PC-3 (cell line): ENCODE data around the gene ITGA3. TPM values are rescaled to one million over a fixed set of nuclear protein-coding genes. Genes with fewer than 3 reads are reported as not detected.
A peak's percentile ranks its signal among the peaks of the same experiment; 100 is the strongest.

Experiments used
- ATAC-seq: fragments of 200-7000 bp; cut with Tn5 transposase; 2 replicates; pipeline ENCODE4 v1.9.1; 2020; ENCODE audit warnings: mild to moderate bottlenecking, moderate library complexity
- BruUV-seq: library from RNA; stranded (reverse); fragments of 400-500 nt; replicated peaks from 2 replicates; lab custom pipeline; 2021; lab: Mats Ljungman, UMichigan
- CTCF ChIA-PET: fragments of 300-600 bp; sonication (Branson Sonifier 250); formaldehyde crosslinking; loops from one replicate; lab custom pipeline; 2022; ENCODE audit warnings: antibody characterized with exemption; lab: Charles Lee
- POLR2A ChIA-PET: fragments of 300-600 bp; sonication (Branson Sonifier 250); formaldehyde crosslinking; loops from one replicate; lab custom pipeline; 2022; ENCODE audit warnings: antibody characterized with exemption; ENCODE audit not compliant: unreplicated experiment; lab: Charles Lee
- DNase-seq: peaks from one replicate; pipeline ENCODE4 v3.0.0-alpha.2; 2015
- H2AFZ ChIP-seq: fragments of 300-600 bp; sonication (generic); 2 replicates; pipeline ENCODE4 v1.6.0; 2016; ENCODE audit warnings: antibody characterized with exemption, low read length
- H3F3A ChIP-seq: fragments of 300-600 bp; sonication (generic); one replicate; pipeline ENCODE4 v1.6.0; 2017; ENCODE audit warnings: antibody characterized with exemption, low read length, control low read depth, mild to moderate bottlenecking; ENCODE audit not compliant: unreplicated experiment
- H3K27ac ChIP-seq: fragments of 300-600 bp; sonication (generic); 2 replicates; pipeline ENCODE4 v1.5.1; 2016; ENCODE audit warnings: mild to moderate bottlenecking, low read length
- H3K27me3 ChIP-seq: fragments of 300-600 bp; sonication (generic); 2 replicates; pipeline ENCODE4 v1.6.1; 2016; ENCODE audit warnings: low read length, mixed read lengths
- H3K36me3 ChIP-seq: fragments of 300-600 bp; sonication (generic); 2 replicates; pipeline ENCODE4 v1.6.1; 2016; ENCODE audit warnings: low read depth, mixed run types, low read length, mixed read lengths
- H3K4me1 ChIP-seq: fragments of 300-600 bp; sonication (generic); 2 replicates; pipeline ENCODE4 v1.5.1; 2016; ENCODE audit warnings: low read length; ENCODE audit not compliant: insufficient read depth
- H3K4me2 ChIP-seq: fragments of 300-600 bp; sonication (generic); 2 replicates; pipeline ENCODE4 v1.6.0; 2016; ENCODE audit warnings: low read length
- H3K4me3 ChIP-seq: fragments of 300-600 bp; sonication (generic); 2 replicates; pipeline ENCODE4 v1.5.1; 2016; ENCODE audit warnings: mild to moderate bottlenecking, low read length, mixed read lengths
- H3K79me2 ChIP-seq: fragments of 300-600 bp; sonication (generic); 2 replicates; pipeline ENCODE4 v1.6.1; 2017; ENCODE audit warnings: low read length, mixed read lengths
- H3K9ac ChIP-seq: fragments of 300-600 bp; sonication (generic); 2 replicates; pipeline ENCODE4 v1.6.0; 2016; ENCODE audit warnings: mild to moderate bottlenecking, low read length
- H3K9me2 ChIP-seq: fragments of 300-600 bp; sonication (generic); replicated peaks from 2 replicates; pipeline ENCODE4 v1.6.1; 2016; ENCODE audit warnings: mixed run types, low read length, mixed read lengths
- H3K9me3 ChIP-seq: fragments of 300-600 bp; sonication (generic); 2 replicates; pipeline ENCODE4 v1.6.1; 2016; ENCODE audit warnings: low read length, mixed read lengths
- H4K20me1 ChIP-seq: fragments of 300-600 bp; sonication (generic); 2 replicates; pipeline ENCODE4 v1.6.1; 2016; ENCODE audit warnings: low read length, mixed read lengths
- CTCF ChIP-seq: fragments of 300-600 bp; sonication (generic); conservative IDR thresholded peaks from 2 replicates; pipeline ENCODE4 v1.5.1; 2017; ENCODE audit warnings: antibody characterized with exemption, low read depth, mild to moderate bottlenecking, low read length
- EZH2 ChIP-seq: fragments of 300-600 bp; sonication (generic); IDR thresholded peaks from one replicate; pipeline ENCODE4 v1.6.1; 2017; ENCODE audit warnings: antibody characterized with exemption, mild to moderate bottlenecking, low read length; ENCODE audit not compliant: unreplicated experiment
- EZH2phosphoT487 ChIP-seq: fragments of 300-600 bp; sonication (generic); IDR thresholded peaks from 2 replicates; pipeline ENCODE4 v1.6.1; 2018; ENCODE audit warnings: mild to moderate bottlenecking, antibody characterized with exemption, low read length, borderline replicate concordance
- intact Hi-C: fragments of 100-400 bp; cut with micrococcal nuclease; formaldehyde crosslinking; loops from 2 replicates; pipeline ENCODE4 v1.9.0; 2023
- total RNA-seq: library from RNA; depleted of rRNA; stranded (reverse); fragments of >200 nt; gene quantifications from 2 replicates; pipeline ENCODE4 v1.2.3, GENCODE V29; 2014

ITGA3 gene
- total RNA-seq, 1 experiment from 2014 or later, result 598 TPM

DNA sequence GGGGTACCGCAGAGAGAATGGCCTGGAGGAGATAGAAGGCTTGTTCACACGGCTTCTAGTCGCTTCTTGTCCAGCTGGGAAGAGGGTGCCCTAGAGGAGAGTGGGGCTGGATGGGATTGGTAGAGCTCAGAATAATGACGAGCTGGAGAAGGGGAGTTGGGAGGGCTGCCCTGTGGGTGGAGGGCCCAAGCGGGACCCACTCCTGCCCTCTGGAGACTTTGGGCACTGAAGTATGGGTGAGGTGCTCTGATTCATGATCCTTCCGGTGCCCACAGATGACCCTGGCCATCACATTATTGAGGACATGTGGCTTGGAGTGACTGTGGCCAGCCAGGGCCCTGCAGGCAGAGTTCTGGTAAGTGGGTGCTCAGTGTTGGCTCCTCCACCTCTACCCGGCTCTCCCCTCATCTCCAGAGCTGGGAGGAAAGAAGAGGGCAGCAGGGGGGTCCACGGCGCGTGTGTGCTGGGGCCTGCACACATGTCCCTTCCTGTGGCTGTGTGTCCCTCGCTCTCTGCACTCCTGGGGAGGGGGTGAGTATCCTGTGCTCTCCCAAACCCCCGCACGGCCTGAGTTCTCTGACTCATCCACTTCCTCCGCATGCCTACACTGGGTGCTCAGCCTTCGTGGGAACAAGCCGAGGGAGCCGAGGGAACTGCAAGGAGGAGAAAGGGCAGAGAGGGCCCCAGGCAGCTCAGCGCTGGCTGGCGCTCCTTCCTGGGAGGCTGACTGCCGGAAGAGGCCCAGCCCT is 8.5 kb downstream of the ITGA3 start:
- H3F3A ChIP-seq, result peaks cover 32% of the 10 kb centered on the region
- no TSS peak for BruUV-seq
- H3K27me3 ChIP-seq, result no peaks in the 10 kb centered on the region
- DNase-seq (peak; percentile 100), ATAC-seq (peak; percentile 58)
- no peaks in the 10 kb centered on the region for H3K9me3 ChIP-seq
- peaks cover 5% of the 10 kb centered on the region for H4K20me1 ChIP-seq
- H3K4me2 ChIP-seq, result peak overlapping the region; percentile 97
- H3K27ac ChIP-seq, result peak overlapping the region; percentile 96
- POLR2A ChIA-PET, result interaction anchor here (0.7 to 1.5 kb wide), 5 partner anchors 9 to 38 kb away, joined by 3 to 27 read pairs (median 8); partner anchors contain the start of gene ITGA3
- peak overlapping the region; percentile 10; the same call in 1 of the 2 replicates for H3K4me3 ChIP-seq
- peaks cover 43% of the 10 kb centered on the region for H3K36me3 ChIP-seq
- H3K9ac ChIP-seq, result peak overlapping the region; percentile 76
- intact Hi-C loops, result loop anchor here (2.0 kb wide), 1 partner anchor 22 kb away; no protein-coding TSS in a partner anchor
- peaks cover 89% of the 10 kb centered on the region for H3K79me2 ChIP-seq
- H3K9me2 ChIP-seq, result no peaks in the 10 kb centered on the region
- H3K4me1 ChIP-seq, result peaks cover 76% of the 10 kb centered on the region
- TF ChIP-seq EZH2phosphoT487 (no peak), CTCF (no peak), EZH2 (no peak)
- CTCF ChIA-PET, result interaction anchor here (0.8 to 1.5 kb wide), 5 partner anchors 9 to 37 kb away, joined by 3 to 14 read pairs (median 3); partner anchors contain the start of gene ITGA3
- no peak overlapping the region for H2AFZ ChIP-seq

DNA sequence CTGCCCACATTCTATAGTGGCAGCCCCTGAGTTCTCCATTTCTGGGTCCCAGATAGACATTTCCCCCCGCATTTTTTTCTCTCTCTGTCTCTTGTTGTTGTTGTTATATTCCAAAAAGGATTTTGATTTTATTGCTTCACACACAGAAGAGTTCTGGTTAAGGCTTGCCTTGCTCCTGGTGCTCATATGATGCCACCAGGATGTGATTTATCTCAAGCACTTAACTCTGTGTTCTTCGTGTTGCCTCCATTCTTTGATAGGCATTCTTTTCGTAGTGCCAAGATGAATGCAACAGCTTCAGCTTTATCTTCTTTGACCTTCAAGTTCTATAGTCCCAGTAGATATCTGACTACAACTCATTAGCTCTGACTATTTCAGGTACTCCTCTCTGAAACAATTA is 9.1 kb downstream of the ITGA3 start:
- ChIA-PET CTCF (interaction anchor here (1.0 to 1.5 kb wide), 3 partner anchors 9 to 38 kb away, joined by 3 to 14 read pairs (median 6); partner anchors contain the start of gene ITGA3), POLR2A (interaction anchor here (0.7 to 1.5 kb wide), 5 partner anchors 9 to 38 kb away, joined by 3 to 27 read pairs (median 8); partner anchors contain the start of gene ITGA3)
- Histone ChIP-seq H3K79me2 (peaks cover 89% of the 10 kb centered on the region), H4K20me1 (no peaks in the 10 kb centered on the region), H3K9me3 (no peaks in the 10 kb centered on the region), H3K27ac (peak overlapping the region; percentile 96), H3K27me3 (no peaks in the 10 kb centered on the region), H3K4me1 (peaks cover 70% of the 10 kb centered on the region), H3K9ac (peak overlapping the region; percentile 76), H3F3A (peaks cover 32% of the 10 kb centered on the region), H3K9me2 (no peaks in the 10 kb centered on the region), H3K4me3 (peak overlapping the region; percentile 35), H2AFZ (no peak overlapping the region), H3K36me3 (peaks cover 50% of the 10 kb centered on the region), H3K4me2 (peak overlapping the region; percentile 80)
- BruUV-seq, result no TSS peak
- intact Hi-C loops, result loop anchor here (2.0 kb wide), 1 partner anchor 22 kb away; no protein-coding TSS in a partner anchor
- DNase-seq, result no peak
- TF ChIP-seq EZH2phosphoT487 (no peak), EZH2 (no peak), CTCF (no peak)
- no peak for ATAC-seq
